Measurements from ENCODE around the gene DCST1. TPM values are rescaled to one million over a fixed set of nuclear protein-coding genes. Genes with fewer than 3 reads are reported as not detected.

Gene DCST1
- total and polyA plus RNA-seq, 2 donors (not counting 3 experiments of a cell fraction or from before 2014, with no cell fraction given), result not detected

DNA sequence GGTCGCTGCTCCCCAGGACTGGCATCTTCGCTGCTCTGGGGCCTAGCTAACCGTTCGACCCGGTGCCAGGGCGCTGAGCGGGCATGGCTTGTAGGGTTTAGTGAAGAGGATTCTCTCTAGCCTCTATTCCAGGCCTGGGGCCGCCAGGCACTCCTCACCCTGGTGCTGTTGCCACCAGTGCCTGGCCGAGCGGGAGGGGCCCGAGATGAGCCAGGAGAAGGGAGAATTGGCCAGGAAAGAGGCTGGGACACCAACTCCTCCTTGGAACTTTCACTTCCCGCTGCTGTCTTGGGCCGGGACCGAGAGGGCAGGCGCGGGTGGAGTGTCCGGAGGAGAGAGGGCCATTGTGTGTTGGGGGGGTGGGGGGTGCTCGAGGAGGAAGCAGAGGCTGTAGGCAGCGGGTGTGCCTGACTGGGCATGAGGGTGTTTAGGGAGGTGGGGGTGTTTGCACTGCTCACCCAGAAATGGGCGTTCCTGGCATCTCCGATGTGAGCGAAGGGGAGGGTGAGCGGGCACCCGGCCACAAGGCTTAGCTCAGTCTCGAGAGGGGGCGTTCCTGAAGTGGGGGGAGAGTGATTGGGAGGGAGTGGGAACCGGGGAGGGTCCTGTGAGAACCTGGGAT is 18.3 kb downstream of the DCST1 start:
- H3K27me3 ChIP-seq (ENCODE audit: control insufficient read depth in 2 of 2, insufficient read depth in 2 of 2, low read length in 2 of 2), result no peaks in the 10 kb centered on the region
- H4K20me1 ChIP-seq (replicated peaks; ENCODE audit: control insufficient read depth, extremely low read depth, insufficient read depth, low read length), result no peaks in the 10 kb centered on the region
- ChIA-PET POLR2A (interaction anchor here (1.6 kb wide), 1 partner anchor 33 kb away, joined by 4 read pairs; no protein-coding TSS in a partner anchor), CTCF (interaction anchor here (0.5 to 6.1 kb wide), 20 partner anchors 9 to 121 kb away, joined by 3 to 59 read pairs (median 5); partner anchors contain the start of genes EFNA3, EFNA4, KRTCAP2 and LENEP)
- peak overlapping the region; percentile 25 for H3K27ac ChIP-seq (ENCODE audit: insufficient read depth, low read depth, low read length)
- no peak for TF ChIP-seq FOS (IDR thresholded peaks at IDR 0.05; ENCODE audit: borderline replicate concordance, insufficient read depth, low read length)
- no peak for TF ChIP-seq EZH2 (IDR thresholded peaks at IDR 0.05; ENCODE audit: borderline replicate concordance, low read depth, low read length, severe bottlenecking)
- TF ChIP-seq MYC (IDR thresholded peaks at IDR 0.05; ENCODE audit: low read depth, low read length), result no peak
- peak; percentile 7 for TF ChIP-seq POLR2AphosphoS5 (IDR thresholded peaks at IDR 0.05; ENCODE audit: insufficient read depth, low read depth, low read length)
- TF ChIP-seq, protein P1, sequence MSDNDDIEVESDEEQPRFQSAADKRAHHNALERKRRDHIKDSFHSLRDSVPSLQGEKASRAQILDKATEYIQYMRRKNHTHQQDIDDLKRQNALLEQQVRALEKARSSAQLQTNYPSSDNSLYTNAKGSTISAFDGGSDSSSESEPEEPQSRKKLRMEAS (IDR thresholded peaks at IDR 0.05; ENCODE audit: insufficient read depth, insufficient read length), result no peak
- TF ChIP-seq POLR2A (IDR thresholded peaks at IDR 0.05; ENCODE audit: low read depth, low read length), result no peak
- TF ChIP-seq GATA2 (IDR thresholded peaks at IDR 0.05; ENCODE audit: insufficient read depth, insufficient read length, low read depth, low read length), result no peak
- H3K36me3 ChIP-seq (ENCODE audit: control insufficient read depth in 2 of 2, extremely low read depth in 1 of 2, insufficient read depth in 2 of 2, low read length in 2 of 2), result peaks cover 5 to 18% of the 10 kb centered on the region in 2 experiments
- intact Hi-C loops (cut with micrococcal nuclease), result loop anchor here (1.0 to 2.0 kb wide), 4 partner anchors 9 to 91 kb away; partner anchors contain the start of genes PYGO2 and ZBTB7B
- H3K4me1 ChIP-seq (ENCODE audit: control insufficient read depth, extremely low read depth, insufficient read depth, low read length), result peaks cover 24% of the 10 kb centered on the region
- BruUV-seq (replicated peaks), result no TSS peak
- H3K79me2 ChIP-seq (ENCODE audit: control insufficient read depth, insufficient read depth, low read length), result peaks cover 21% of the 10 kb centered on the region
- peak overlapping the region; percentile 4 for H2AFZ ChIP-seq (ENCODE audit: low read depth, low read length)
- FAIRE-seq, result peak; percentile 80
- peak overlapping the region; percentile 42 for H3K9ac ChIP-seq (replicated peaks; ENCODE audit: extremely low read depth, insufficient read depth, low read length)
- no peaks in the 10 kb centered on the region for H3K9me3 ChIP-seq (replicated peaks; ENCODE audit: control insufficient read depth, insufficient read depth, low read length)
- no peaks in the 10 kb centered on the region for H3K9me1 ChIP-seq (replicated peaks; ENCODE audit: control insufficient read depth, extremely low read depth, insufficient read depth, low read length)
- peak; percentile 45 for DNase-seq (ENCODE audit: low read depth, low spot score)
- H3K4me3 ChIP-seq (replicated peaks in 1 of 3; ENCODE audit: insufficient read depth in 1 of 3, low read depth in 1 of 3, low read length in 3 of 3), result peak overlapping the region; percentile 66 to 75 (median 74)
- peak overlapping the region; percentile 86 for H3K4me2 ChIP-seq (ENCODE audit: insufficient read depth, low read length)
- dilution Hi-C loops (cut with MboI; ENCODE audit: extremely low pct_ligation_motif_present, low sequenced_read_pairs), result no loop called here
